Stimulated activated CD8-positive, alpha-beta memory T cell treated with anti-CD3 and anti-CD28 coated beads, Interleukin-7, amount 100 ng/mL, for 4 hours (primary cell): ENCODE measurements around the gene ARHGEF4.
"Not testable (repeated sequence)": the region's sequence is repeated elsewhere in the genome, so short reads cannot be mapped to it uniquely, and the experiment has no call there.

ENCODE experiments used
- DNase-seq, 2 donors: peaks; one replicate each; pipeline ENCODE4 v3.0.0-alpha.2; 2020; ENCODE audit warnings: low read depth in 2 of 2

Gene ARHGEF4

DNA sequence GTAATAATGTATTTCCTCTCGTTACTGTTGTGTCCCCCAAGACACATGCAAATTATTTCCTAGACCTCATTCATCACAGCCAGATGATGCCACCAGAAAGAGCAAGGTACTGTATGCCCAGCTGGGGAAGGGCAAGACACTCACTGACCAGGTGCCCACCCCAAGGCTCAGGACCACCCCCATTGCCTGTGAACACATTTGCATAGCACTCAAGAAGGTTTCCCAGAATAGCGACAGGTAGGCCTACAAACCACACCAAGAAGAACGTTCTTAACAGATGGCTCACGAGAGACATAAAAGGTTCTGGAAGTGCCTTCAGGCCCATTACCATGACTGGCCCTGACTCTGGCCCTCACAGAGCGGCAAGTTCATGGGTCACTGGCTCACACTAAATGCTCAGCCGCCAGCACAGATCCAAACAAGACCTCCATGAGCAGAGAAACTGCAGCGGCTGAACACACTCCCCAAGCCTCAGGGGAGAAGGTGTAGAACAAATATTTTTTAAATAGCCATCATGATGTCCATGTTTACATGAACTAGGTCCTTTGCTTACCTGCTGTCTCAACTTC lies 212.5 kb downstream of the ARHGEF4 start:
- DNase-seq = no peak

DNA sequence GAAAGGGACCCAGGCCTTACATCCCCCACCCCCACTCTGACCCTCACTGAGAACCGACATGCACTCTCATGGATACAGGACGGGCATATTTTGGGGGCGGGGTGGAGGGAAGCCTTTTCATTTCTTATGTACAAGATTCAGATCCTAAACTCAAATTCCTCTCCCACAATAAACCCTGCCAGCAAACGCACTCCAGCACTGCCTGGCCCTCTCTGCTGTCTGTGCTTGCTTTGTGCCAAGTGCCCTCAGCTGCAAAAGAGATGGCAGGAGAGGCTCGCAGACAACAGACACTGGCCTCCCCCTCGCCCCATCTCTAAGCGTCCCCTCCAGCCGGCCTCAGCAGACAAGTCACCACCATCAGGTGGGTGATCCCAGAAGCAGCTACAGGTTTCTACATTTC lies 214.2 kb downstream of the ARHGEF4 start:
- DNase-seq = no peak

DNA sequence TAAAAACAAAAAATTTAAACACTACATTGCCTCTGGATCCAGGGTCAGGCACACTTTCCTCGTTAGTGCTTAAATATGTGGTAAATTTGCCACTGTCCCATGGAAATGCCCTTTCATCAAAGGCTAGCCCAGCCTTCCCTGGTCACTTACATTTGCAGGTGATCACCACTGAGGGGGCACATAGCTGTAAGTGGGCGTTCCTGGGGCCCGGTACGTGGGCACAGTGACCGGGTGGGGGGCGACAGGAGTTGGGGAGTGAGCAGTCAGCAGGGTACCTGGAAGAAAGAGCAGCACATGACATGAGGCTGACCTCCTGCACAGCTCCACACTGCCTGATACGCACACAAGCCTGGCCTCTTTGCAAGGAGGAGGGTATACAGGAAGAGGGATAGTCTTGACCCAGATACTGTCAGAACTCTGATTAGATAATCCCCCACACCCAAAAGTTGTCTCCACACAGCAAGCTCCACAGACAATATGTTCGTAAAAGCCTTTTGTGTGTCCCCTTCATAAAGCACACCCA lies 216.1 kb downstream of the ARHGEF4 start:
- no peak for DNase-seq

DNA sequence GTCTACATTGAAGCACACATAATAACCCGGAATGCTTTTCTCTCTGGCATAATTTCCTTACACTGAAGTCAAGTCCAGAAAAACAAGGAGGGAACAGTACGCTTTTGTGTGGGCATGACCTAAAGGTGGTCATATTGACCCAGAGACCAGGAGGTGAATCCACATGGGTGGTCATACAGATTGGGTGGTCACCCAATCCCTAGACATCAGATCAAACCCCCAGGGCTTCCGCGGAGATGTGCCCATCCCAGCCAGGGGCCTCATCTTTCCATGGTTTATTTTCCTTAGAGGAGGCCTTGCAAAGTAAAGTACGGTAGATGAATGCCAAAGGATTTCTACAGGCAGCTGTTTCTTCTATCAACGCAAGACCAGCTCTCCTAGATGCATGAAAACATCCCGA lies 217.8 kb downstream of the ARHGEF4 start:
- DNase-seq = no peak

DNA sequence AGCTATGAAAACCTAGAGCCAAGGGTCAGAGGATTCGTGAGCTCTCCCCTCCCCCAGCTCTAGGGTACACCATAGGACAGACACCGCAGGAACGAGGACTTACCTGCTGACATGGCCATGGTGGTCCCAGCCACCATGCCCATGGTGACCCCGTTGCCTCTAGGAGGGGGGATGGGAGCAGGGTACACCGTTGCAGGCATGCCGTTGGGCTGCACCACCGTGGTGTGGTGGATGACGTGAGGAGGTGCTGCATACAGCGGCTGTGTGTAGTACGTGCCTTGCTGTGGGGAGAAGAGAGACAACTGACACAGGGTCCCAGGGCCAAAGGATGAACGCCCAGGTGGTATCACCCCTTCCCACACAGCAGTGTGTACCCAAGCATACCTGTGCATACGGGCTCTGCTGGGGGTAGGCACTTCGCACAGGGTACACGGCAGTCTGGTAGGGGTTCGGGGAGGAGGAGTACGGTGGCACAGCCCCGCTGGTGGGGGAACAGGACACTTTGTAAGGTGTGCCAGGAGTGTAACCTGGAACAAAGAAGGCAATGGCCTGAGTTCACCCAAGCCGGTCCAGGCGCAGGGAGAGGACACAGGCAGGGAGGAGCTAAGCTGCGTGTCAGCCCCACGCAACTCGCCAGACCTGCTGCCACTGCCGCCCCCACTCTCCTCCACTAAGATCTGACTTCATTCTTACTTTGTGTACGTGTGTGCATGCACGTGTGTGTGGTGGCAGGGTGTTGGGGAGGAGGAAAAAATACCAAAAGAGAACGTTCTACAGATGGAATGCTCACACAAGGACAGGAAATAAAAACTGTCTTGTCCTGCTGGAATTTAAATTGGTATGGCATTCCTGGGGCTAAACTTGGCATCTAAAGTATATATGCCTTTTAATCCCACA lies 218.7 kb downstream of the ARHGEF4 start:
- no peak for DNase-seq

DNA sequence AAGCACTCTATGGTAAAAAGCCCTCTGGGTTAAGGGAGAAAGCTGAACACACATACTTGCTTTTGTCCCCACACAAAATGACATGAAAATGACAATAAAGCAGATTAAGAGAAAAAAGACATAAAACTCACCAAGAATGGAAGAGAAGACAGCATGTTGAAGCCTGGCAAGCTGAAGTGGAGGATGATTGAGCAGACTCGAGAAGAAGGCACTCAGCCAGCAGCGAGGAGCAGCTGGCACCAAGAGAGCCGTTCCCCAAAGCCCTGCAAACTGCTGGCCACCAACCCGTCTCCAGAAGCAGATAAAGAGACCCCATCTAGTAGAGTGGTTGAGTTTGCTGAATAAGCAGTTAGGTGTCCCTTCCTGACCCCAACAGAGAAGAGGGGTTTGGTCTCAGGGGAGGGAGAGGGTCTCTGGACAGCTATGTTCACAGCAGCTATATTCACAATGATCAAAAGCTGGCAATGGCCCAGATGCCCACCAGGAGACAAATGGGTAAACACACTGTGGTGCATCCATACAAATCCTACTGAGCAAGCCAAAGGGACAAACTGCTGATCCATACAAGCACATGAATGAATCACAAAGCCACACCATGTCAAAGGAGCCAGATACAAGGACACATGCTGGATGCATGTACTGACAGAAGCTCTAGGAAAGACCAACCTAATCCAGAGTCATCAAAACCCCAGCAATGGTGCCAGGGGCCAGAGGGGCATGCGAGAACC lies 219.7 kb downstream of the ARHGEF4 start:
- DNase-seq = no peak

DNA sequence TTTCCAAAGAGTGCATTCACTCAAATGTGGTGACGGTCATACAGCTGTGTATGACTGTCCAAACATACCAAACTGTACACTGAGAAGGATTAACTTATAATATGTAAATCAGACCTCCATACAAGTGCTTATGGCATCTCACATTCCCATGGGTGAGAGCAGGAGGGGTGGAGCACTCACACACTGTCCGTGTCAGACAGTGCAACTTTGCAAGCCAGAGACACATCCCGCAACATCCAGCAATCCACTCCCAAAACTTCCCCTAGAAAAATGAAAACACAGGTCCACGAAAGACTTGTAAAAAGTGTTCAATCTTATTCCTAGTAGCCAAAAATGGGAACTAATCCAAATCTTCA lies 220.2 kb downstream of the ARHGEF4 start:
- no peak for DNase-seq

DNA sequence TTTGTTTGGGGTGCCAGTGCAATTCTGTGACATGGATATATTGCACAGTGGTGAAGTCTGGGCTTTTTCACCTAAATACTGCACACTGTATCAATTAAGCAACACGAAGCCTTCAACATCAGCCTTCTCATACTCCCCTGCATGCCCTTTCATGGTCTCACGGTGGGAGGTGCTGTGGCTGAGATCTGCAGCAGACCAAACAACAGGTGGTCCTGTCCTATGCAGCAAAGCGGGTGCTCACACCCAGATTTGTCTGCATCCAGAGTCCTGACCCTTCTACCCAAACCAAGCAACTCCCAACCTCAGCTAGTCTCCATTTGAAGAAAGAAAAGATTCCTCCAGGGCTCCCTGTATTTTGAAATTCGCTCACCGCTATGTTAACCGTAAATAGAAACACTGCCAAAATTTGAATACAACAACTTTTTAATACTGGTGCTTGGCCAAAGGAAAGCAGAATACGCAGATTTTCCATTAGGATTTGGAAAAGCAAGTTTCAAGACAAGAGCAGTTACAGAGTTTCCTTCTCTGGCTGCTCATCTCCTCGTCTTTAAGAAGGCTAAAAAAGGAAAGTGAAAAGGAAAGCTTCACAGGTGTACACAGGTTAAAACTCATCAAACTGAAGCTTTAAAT lies 221.6 kb downstream of the ARHGEF4 start:
- DNase-seq = no peak

DNA sequence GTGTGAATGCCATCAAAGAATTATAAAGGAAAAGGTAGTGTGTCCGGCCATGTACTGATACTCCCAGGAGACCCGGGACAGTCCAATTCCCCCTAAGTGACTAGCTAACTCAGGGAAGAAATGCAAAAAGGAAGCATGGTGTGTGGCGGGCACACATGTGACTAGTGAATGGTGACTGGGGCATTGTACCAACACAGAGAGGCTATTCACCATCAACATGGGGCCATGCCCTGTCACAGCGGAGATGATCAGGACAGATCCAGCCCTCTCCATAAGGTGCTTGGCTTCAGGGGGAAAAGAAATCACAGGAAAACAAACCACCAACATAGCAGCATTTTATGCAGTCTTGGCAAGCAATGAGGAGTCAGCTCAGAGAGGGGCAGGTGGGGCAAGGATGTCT lies 222.2 kb downstream of the ARHGEF4 start:
- DNase-seq = no peak

DNA sequence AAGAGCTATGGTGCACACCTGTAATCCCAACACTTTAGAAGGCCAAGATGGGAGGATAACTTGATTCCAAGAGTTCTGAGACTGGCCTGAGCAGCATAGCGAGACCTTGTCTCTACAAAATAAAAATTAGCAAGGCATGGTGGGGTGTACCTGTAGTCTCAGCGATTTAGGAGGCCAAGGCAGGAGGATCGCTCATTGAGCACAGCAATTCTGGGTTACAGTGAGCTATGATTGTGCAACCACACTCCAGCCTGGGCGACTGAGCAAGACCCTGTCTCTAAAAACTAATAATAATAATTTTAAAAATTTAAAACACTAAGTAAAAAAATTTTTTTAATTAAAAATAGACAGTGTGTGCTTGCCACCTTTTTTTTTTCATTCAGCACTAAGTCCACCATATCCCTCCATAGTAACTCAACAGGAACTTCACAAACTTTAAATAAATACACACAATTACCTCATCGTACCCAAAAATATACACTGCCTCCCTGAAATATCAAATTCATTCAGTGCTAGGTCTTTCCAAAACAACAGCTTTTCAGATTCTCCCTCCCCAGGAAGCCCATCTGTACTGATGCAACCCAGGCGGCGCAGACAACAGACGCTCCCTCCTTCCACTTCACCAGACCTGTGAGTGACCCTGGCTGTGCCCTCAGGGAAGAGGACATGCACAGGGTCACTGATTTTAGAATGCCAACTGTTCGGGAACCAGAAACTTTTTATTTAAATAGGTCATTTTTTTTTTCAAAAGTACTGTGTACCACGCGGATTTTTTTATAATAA lies 227.0 kb downstream of the ARHGEF4 start:
- DNase-seq = no peak

DNA sequence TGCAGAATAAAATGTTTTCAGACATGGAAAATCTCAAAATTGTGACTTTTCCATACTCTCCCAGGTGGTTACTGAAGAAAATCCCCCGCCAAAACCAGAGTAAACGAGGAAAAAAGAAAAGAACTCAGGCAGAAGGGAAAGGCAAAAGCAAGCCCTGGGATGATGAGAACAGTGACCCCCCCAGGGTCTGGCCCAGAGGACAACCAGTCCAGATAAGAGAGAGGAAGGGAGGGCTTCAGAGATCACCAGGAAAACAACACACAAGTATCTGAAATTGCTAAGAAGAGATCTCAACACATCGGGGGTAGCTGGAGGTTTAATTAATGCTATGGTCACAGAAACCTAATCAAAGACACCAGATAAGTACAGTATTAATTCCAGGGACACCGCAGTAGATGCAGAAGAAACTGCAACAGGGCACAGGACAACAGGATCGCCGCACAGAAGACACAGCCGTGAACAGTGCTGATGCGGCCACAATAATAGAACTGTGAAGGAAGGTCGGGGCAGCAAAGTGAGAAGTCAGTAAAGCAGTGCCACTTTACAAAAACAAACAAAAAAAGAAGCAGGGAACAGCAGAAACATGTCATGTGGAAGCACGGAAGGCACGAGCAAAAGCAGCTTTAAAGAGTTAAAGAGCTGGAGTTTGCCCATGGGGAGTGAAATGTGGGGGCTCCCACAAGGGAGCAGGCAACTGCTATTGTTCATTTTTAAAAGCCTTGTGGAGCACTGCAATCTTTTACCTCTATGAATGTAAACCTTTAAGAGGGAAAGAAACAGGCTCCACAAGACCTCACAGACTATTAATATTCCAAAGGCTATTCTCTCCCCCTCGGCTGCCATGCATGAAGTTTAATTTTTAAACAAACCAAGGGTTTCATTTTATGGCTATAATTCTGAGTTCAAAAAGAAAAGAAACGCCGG lies 228.1 kb downstream of the ARHGEF4 start:
- DNase-seq = no peak

DNA sequence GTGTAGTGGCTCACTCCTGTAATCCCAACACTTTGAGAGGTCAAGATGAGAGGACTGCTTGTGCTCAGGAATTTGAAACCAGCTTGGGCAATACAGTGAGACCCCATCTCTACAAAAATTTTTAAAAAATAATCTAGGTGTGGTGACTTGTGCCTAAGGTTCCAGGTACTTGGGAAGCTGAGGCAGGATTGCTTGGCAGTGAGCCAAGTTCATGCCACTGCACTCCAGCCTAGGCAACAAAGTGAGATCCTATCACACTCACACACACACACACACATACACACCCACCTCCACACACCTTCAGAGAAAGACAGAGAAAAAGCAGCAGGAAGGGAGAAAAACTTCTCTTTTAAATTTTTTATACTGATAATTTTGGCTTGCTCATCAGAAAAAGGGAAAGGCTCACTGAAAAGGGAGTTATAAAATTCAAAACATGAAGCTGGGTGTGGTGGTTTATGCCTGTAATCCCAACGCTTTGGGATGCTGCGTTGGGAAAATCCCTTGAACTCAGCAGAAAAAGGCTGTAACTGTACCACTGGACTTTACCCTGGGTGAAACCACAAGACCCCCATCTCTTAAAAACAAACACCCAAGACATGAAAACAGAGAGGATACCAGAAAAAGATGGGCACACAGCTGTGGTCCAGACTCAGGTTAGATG lies 230.9 kb downstream of the ARHGEF4 start:
- no peak for DNase-seq

DNA sequence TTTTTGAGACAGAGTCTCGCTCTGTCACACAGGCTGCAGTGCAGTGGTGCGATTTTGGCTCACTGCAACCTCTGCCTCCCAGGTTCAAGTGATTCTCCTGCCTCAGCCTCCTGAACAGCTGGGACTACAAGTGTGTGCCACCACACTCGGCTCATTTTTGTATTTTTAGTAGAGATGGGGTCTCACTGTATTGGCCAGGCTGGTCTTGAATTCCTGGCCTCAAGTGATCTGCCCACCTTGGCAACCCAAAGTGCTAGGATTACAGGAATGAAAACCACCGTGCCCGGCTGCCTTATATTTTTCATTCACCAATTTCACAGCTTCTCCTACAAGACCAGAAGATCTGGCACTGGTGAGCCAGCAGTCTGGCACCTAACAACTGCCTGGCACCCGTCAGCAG lies 231.5 kb downstream of the ARHGEF4 start:
- DNase-seq = not testable (repeated sequence)

DNA sequence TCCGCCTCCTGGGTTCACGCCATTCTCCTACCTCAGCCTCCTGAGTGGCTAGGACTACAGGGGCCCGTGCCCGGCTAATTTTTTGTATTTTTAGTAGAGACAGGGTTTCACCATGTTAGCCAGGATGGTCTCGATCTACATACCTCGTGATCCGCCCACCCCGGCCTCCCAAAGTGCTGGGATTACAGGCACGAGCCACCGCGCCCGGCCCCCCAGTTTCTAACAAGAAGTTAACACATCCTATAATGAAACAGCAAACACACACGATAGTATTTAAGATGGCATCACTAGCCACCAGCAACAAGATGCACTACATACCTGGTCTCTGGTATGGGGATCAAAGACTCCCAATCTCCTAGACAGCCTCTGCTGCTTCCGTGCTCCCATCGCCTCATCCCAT lies 238.9 kb downstream of the ARHGEF4 start:
- not testable (repeated sequence) for DNase-seq

DNA sequence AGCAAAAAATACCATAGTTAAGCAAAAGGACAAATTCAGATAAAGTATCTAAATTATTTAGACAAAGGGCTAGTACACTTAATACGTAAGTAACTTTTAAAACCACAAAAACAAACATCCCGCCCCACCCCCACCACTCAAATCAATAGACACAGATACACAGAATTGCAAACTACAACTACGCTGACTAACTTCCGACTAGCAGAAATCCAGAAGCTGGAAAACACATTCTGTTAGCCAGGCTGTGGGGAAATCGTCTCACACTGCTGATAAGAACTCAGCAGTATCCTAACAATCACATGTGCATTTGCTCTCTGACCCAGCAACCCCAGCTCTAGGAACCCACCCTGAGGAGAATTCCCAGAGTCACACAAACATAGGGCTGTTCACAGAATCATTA lies 240.0 kb downstream of the ARHGEF4 start:
- no peak for DNase-seq

DNA sequence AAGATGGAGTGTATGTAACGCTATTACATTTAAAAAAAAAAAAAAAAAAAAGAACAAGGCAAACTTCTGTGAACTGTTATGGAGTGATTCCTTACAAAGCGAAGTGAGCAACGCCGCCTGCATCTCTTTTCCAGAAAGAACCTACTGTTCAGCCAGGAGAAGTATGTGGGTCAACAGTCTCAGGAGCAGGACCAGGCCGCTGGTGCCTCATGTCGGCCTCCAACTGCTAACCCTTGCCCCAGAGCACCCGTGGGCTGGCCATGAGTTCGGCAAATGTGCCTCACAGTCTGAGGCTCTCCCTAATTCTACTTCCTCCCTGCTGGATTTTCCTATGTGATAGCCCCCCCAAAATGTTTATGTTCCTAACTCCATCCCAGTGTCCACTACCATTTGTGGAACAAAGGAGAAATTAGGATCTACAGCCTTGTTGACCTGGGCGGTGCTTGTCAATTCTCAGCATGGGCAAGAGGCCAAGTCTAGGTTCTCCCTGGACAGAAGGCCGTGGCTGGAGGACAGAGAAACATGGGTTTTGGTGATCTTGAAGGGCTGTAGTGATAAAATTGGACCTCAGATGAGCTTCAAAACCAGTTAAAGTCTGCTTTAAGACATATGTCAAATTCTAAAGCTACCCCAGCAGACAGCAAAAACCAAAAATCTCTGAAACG lies 240.6 kb downstream of the ARHGEF4 start:
- DNase-seq = no peak

DNA sequence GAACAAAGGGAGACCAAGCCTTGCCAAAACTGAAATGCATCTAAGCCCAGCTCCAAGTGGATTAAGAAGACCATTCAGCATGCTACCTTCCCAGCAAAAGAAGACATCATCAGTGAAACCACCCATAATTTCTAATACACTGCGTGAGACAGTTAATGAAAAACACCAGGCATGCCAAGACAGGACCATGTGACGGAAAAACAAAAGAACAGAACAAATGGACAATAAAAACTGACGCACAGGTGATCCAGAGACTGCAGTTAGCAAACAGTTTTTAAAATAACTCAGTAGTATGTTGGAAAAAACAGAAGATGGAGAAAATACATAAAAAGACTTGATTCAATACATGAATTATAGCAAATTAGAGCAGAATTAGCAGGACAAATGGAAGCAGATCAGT lies 241.3 kb downstream of the ARHGEF4 start:
- DNase-seq = no peak

DNA sequence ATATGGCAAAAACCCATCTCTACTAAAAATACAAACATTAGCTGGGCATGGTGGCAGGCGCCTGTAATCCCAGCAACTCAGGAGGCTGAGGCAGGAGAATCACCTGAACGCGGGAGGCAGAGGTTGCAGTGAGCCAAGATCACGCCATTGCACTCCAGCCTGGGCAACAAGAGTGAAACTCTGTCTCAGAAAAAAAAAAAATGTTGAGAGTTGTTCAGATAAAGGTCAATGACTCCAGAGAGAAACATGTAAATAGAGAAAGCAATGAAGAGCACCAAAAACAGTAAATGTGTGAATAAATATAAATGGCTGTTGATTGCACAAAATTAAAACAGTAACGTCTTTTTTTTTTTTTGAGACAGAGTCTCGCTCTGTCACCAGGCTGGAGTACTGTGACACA lies 243.2 kb downstream of the ARHGEF4 start:
- DNase-seq = not testable (repeated sequence)

DNA sequence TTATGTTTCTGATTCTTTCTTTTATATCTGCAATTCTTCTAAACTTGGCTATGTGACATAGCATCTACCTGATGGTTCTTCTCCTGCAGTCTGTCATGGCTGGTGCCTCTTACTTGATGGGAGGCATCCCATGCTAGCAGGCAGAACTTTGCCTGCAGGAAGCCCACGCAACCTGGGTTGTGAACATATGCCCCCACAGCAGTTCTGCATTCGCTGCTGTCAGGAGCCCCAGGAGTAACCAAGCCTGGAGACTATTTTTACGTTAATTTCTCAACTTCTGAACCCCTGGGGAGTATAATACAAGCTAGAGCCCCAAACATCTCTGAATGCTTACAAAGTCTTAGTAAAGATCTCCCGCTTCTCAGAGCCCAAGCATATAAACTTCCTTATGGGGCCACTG lies 244.5 kb downstream of the ARHGEF4 start:
- DNase-seq = no peak
